NCI-H1694 (cell line): ENCODE measurements around the gene NUDT16L1.
"Not testable (repeated sequence)": the region's sequence is repeated elsewhere in the genome, so short reads cannot be mapped to it uniquely, and the experiment has no call there.

Experiments used
- DNase-seq: peaks from one replicate; lab custom pipeline; 2025; lab: John Stamatoyannopoulos, UW

NUDT16L1 gene

GRCh38 chr16:4718466-4718865 lies 25.1 kb downstream of the NUDT16L1 start:
- DNase-seq, result no peak

GRCh38 chr16:4723071-4723767 lies 29.9 kb downstream of the NUDT16L1 start:
- no peak for DNase-seq

DNA sequence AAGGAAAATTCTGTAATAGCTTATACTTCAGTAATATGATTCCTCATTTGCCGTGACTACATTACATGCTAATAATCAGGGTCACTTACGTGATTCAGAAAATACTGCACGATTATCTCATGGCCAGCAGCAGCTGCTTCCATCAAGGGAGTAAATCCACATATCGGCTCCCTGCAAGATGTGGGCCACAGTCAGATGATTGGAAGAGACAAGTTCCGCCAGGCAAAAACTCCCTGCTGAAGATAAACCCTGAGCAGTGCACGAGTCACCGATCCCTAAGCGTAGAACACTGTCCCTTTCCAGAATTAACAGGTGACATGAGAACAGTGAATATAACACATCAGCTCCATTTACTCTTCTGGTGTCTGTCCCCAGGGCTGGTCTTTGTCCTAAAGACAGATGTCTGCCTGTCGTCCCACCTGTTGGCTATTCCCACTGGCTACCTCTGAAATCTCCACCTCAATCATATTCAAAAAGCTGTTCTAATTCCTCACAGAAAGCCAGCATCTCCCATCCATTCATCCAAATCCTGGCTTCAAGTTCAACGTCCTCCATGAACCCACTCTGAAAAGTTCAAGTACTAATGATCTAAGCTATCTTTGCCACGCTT lies 31.4 kb downstream of the NUDT16L1 start:
- no peak for DNase-seq

GRCh38 chr16:4726616-4727015 lies 33.3 kb downstream of the NUDT16L1 start:
- DNase-seq, result no peak

DNA sequence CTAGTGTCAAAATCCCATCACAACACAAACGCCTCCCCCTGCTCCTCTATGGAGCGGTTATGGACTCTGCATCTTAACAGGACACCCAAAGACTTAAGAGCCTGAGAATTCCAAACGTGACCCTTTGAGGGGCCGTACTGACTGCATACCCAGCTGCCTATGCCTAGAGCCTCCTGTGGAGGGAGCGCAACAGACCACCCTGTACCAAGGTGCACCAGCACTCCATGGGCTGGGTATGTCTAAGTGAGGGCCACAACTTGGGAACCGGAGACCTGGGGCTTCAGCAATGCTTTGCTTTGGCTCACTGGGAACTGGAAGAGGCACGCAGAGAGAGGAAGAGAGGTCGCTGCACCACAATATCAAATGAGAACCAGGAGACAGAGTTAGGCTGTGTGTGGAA lies 35.3 kb downstream of the NUDT16L1 start:
- DNase-seq, result no peak

- DNase-seq, result no peak
Measured at GRCh38 chr16:4729876-4730275, 36.5 kb downstream of the NUDT16L1 start.

DNA sequence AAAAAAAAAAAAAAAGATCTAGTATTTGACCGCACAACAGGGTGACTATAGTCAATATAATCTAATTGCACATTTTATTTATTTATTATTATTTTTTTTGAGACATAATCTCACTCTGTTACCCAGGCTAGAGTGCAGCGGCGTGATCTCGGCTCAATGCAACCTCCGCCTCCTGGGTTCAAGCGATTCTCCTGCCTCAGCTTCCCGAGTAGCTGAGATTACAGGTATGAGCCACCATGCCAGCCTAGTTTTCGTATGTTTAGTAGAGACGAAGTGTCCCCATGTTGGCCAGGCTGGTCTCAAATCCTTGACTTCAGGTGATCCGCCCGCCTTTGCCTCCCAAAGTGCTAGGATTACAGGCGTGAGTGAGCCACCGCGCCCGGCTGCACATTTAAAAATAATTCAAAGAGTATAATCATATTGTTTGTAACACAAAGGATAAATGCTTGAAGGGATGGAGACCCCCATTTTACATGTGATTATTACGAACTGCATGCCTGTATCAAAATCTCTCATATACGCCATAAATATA lies 39.9 kb downstream of the NUDT16L1 start:
- DNase-seq, result no peak

GRCh38 chr16:4733747-4734062 lies 40.3 kb downstream of the NUDT16L1 start:
- no peak for DNase-seq

GRCh38 chr16:4734063-4734729 lies 40.8 kb downstream of the NUDT16L1 start, which contains the start of the genes ANKS3 and DNAAF8:
ANKS3 (minus strand) TSS chr16:4734271; CDS start chr16:4730149, 4,122 bp downstream.
DNAAF8 (plus strand) TSS chr16:4734537; CDS start chr16:4736515, 1,978 bp downstream.
- DNase-seq, result no peak

- DNase-seq, result peak; percentile 43
Measured at GRCh38 chr16:4734730-4735535, 41.6 kb downstream of the NUDT16L1 start.

- no peak for DNase-seq
Measured at GRCh38 chr16:4736546-4736945, 43.2 kb downstream of the NUDT16L1 start.

- no peak for DNase-seq
Measured at GRCh38 chr16:4737545-4737944, 44.2 kb downstream of the NUDT16L1 start.

DNA sequence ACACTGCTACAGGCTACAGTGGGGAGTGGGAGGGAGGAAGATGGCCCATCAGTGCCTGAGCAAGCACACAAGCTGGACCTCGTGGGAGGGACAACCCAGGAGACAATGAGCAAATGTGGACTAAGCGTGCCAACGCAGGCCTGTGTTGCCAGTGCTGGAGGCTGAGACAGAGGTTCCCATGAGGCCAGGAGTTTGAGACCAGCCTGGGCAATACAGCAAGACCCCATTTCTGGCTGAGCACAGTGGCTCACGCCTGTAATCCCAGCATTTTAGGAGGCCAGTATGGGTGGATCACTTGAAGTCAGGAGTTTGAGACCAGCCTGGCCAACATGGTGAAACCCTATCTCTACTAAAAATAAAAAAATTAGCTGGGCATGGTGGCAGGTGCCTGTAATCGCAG lies 45.0 kb downstream of the NUDT16L1 start:
- DNase-seq, result not testable (repeated sequence)

DNA sequence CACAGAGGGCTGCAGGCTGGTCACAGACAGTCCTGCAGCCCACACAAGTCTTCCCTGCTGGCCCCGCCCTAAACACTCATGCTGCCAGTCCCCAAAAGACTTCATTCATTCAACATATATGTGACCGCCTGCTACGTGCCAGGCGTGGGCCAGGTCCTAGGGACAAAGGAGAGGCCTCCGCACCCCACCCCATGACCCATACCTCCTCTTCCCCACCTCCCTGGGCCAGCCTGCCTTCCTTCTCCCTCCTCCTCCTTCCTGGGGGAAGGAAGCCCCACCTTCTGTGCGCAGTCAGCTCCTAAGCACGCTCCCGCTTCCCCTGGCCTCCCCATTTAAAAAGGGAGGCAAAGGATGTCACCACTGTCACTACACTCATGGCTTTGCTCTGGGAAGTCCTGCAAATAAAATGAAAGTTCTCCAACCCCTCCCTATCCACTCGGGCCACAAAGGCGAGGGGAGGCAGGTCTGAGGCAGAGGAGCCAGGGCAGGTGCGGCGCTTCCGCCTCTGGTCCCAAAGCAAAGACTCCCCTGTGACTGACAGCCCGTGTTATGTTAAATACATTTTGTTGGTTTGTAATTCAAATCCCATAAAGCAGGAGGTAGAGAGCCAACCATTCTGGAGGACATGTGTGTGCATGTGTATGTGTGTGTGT lies 50.0 kb downstream of the NUDT16L1 start:
- DNase-seq, result no peak

GRCh38 chr16:4744555-4745273 lies 51.4 kb downstream of the NUDT16L1 start:
- no peak for DNase-seq

DNA sequence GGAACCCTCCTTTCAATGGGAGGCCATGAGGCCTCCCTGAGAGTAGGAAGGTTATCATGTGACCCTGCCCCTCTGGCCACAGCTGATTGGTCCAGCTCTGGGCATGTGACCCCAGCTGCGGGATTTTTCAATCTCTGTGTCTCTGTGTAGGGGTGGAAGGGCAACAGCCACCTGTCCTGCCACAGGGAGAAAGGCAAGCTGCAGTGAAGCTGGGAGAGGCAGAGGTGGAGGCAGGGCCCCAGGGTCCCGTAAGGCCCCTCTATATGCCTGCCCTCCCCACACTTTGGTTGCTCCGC lies 51.9 kb downstream of the NUDT16L1 start:
- no peak for DNase-seq
